Panc1 (cell line): ENCODE data around the gene NAB2.

Source experiments
- POLR2AphosphoS5 ChIP-seq: IDR thresholded peaks from 2 replicates; pipeline ENCODE4 v1.6.1; 2012; ENCODE audit warnings: mild to moderate bottlenecking, low read depth, low read length, moderate library complexity
- SIN3A ChIP-seq: IDR thresholded peaks from 2 replicates; pipeline ENCODE4 v1.6.1; 2012; ENCODE audit warnings: low read depth, mild to moderate bottlenecking, low read length, moderate library complexity, borderline replicate concordance; ENCODE audit not compliant: insufficient read depth
- TCF7L2 ChIP-seq: IDR thresholded peaks from 2 replicates; pipeline ENCODE4 v1.6.1; 2011; ENCODE audit warnings: mild to moderate bottlenecking, low read depth, low read length, inconsistent platforms
- TF ChIP-seq, protein P1 (sequence below): fragments of 450-650 bp; IDR thresholded peaks from 2 replicates; pipeline ENCODE4 v1.5.1; 2017; ENCODE audit warnings: mild to moderate bottlenecking
- TF ChIP-seq, protein P2 (sequence below), 2 experiments: IDR thresholded peaks; 2 replicates each; pipeline ENCODE4 v1.6.1; 2011 to 2012; ENCODE audit warnings: low read depth in 2 of 2, control low read depth in 1 of 2, low read length in 1 of 2, mild to moderate bottlenecking in 1 of 2, moderate library complexity in 1 of 2; ENCODE audit not compliant: insufficient read depth in 1 of 2

DNA sequence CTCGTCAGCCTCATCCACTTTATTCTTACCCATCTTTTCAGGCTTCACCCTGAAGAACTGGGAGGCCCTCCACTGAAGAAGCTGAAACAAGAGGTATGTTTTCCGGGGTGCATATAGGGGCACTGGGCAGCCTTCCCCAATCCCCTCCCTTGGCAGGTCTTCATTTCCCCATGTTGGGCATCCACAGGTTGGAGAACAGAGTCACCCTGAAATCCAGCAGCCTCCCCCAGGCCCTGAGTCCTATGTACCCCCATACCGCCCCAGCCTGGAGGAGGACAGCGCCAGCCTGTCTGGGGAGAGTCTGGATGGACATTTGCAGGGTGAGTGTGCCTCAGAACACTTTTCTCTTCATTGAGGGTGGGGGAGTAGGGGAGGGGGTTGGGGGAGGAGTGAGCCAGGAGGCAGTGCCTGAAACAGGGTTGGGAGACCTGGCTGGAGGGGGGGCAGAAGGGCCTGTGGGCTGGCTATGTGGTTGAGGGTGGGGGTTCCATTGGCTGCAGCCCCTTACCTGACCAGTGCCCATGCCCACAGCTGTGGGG is 4.0 kb downstream of the NAB2 start:
- TF ChIP-seq, protein P1, sequence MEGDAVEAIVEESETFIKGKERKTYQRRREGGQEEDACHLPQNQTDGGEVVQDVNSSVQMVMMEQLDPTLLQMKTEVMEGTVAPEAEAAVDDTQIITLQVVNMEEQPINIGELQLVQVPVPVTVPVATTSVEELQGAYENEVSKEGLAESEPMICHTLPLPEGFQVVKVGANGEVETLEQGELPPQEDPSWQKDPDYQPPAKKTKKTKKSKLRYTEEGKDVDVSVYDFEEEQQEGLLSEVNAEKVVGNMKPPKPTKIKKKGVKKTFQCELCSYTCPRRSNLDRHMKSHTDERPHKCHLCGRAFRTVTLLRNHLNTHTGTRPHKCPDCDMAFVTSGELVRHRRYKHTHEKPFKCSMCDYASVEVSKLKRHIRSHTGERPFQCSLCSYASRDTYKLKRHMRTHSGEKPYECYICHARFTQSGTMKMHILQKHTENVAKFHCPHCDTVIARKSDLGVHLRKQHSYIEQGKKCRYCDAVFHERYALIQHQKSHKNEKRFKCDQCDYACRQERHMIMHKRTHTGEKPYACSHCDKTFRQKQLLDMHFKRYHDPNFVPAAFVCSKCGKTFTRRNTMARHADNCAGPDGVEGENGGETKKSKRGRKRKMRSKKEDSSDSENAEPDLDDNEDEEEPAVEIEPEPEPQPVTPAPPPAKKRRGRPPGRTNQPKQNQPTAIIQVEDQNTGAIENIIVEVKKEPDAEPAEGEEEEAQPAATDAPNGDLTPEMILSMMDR: no peak
- no peak for TF ChIP-seq POLR2AphosphoS5
- TF ChIP-seq, protein P2, sequence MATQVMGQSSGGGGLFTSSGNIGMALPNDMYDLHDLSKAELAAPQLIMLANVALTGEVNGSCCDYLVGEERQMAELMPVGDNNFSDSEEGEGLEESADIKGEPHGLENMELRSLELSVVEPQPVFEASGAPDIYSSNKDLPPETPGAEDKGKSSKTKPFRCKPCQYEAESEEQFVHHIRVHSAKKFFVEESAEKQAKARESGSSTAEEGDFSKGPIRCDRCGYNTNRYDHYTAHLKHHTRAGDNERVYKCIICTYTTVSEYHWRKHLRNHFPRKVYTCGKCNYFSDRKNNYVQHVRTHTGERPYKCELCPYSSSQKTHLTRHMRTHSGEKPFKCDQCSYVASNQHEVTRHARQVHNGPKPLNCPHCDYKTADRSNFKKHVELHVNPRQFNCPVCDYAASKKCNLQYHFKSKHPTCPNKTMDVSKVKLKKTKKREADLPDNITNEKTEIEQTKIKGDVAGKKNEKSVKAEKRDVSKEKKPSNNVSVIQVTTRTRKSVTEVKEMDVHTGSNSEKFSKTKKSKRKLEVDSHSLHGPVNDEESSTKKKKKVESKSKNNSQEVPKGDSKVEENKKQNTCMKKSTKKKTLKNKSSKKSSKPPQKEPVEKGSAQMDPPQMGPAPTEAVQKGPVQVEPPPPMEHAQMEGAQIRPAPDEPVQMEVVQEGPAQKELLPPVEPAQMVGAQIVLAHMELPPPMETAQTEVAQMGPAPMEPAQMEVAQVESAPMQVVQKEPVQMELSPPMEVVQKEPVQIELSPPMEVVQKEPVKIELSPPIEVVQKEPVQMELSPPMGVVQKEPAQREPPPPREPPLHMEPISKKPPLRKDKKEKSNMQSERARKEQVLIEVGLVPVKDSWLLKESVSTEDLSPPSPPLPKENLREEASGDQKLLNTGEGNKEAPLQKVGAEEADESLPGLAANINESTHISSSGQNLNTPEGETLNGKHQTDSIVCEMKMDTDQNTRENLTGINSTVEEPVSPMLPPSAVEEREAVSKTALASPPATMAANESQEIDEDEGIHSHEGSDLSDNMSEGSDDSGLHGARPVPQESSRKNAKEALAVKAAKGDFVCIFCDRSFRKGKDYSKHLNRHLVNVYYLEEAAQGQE (IDR thresholded peaks at IDR 0.05; ENCODE audit: insufficient read depth in 1 of 2, low read depth in 2 of 2, low read length in 1 of 2): no peak
- TF ChIP-seq SIN3A: no peak
- no peak for TF ChIP-seq TCF7L2
